HG03103 (cell line): ENCODE results near the gene MEIS3.

Source experiments
- ATAC-seq: cut with Tn5 transposase; IDR thresholded peaks from one replicate; pipeline ENCODE4 v1.9.1; 2021; ENCODE audit warnings: low read depth; ENCODE audit not compliant: unreplicated experiment

The MEIS3 gene

DNA sequence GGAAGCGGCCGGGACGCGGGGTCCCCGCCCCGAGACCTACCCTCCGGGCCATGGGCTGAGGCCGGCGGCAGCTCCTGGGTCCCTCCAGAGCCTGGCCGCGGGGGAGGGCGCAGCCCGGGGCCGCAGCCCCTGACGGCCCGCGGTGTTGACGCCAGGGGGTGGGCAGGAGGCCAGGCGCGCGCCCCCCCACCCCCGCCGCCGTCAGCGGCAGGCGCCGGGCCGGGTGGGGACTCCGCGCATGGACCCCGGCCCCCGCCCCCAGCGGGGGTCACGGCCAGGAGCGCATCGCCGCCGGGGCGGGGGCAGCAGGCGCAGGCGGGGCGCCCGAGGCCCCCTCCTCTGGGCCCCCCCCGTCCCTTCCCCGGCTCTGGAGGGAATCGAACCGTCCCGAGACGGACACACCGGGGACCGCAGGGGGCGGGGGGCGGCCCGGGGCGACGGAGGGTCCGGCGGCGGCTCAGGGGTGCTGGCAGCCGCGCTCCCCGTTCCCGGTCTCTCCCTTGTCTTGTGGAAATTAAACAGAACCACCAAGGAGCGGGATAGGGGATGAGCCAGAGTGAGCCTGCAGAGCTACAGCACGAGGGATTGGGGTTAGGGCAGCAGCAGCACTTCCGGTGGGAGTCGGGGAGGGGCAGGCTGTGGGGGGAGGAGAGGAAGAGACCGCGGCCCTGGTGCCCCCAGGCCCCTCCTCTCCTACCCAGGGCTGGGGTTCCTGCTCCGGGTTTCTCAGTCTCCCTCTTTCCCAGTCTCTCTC is at the start of gene MEIS3:
TSS of gene MEIS3 (minus strand) at position 498 of the 754 bp plus-strand sequence. CDS start at position 52, 446 bp downstream.
- no peak for ATAC-seq

DNA sequence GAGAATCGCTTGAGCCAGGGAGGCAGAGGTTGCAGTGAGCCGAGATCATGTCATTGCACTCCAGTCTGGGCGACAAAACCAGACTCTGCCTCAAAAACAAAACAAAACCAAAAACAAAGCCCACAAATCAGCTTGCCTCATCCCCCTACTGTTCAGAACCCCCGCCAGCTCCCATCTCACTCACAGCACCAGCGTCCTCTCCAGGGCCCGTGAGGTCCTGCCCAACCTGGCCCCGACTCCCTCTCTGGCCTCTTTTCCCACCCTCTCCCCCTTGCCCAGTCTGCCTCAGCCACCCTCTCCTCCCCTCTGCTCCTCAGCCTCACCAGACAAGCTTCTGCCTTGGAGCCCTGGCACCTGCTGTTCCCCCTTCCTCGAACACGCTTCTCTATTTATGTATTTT is 48.6 kb upstream of the MEIS3 start:
- no peak for ATAC-seq

DNA sequence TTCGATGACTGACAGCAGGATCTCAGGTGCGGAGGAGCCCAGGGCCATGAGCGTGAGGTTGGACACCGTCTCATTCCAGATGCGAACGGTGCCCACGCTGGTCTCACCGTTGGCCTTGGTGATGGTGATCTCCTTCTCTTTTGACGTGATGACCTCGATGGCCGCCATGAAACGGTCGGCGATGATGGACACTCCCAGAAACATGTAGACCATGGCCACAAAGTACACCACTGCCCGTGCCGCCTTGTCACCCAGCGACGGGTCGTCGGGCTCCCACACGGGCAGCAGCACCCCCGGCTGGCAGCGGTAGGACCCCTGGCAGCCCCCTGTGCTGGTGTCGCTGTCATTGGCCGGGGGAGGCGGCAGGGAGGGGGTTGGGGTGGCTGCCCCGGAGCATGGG is 46.6 kb upstream of the MEIS3 start:
- ATAC-seq: no peak

DNA sequence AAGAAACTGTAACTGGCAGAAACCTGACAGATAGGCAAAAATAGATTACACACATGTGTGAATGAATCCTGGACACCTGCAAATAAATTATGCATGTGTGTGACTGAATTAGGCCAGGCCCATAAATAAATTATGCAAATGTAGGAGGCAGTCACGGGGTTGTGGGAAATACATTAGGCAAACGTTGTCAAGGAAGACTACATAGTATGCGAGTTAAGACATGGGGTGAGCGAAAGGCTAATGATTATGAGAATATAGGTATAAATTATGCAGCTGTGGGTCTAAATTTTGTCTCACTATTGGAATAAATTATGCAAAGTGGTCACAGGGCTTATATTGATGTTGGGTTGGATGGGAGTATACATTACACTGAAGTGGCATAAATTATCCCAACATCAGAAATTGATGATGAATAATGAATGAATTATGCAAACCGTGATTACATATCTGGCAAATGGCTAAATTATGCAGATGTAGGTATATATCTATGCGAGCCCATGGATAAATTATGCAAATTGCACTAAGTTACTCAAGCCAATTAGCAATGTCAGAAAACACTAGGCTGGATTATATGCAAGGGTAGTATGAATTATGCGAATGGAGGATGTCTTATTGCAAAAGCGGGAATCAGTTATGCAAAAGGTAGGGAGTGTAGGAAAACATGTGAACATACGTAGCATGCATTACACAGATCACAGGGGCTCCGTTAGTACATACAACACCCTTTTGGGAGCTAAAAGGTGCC is 45.5 kb upstream of the MEIS3 start:
- no peak for ATAC-seq

DNA sequence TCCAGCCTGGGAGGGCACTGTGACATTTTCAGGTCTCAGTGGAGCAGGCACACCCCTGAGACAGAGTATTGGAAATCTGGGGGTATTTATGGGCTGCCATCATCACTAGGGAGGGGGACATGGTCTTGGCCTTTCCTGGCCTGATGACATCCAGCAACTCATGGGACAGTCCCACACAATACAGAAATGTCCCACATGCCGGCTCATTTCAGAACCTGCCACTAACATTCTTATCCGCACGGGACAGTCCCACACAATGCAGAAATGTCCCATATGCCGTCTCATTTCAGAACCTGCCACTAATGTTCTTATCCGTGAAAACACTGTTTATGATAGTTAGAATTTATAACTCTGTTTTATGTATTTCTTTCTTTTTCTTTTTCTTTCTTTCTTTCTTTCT is 42.5 kb upstream of the MEIS3 start:
- ATAC-seq: no peak

DNA sequence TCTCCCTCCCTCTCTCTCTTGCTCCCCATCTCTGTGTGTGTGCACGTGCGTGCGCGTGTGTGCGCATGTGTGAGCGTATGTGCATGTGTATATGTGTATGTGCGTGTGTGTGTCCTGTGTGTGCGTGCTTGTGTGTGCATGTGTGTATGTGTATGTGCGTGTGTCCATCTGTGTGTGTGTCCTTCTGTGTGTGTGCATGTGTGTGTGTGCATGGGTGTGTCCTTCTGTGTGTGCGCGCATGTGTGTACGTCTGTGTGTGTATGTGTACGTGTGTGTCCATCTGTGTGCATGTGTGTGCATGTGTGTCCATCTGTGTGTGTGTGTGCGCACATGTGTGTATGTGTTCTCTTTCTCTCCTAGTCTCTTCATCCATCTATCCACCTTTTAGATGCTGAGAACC is 40.1 kb upstream of the MEIS3 start:
- no peak for ATAC-seq

DNA sequence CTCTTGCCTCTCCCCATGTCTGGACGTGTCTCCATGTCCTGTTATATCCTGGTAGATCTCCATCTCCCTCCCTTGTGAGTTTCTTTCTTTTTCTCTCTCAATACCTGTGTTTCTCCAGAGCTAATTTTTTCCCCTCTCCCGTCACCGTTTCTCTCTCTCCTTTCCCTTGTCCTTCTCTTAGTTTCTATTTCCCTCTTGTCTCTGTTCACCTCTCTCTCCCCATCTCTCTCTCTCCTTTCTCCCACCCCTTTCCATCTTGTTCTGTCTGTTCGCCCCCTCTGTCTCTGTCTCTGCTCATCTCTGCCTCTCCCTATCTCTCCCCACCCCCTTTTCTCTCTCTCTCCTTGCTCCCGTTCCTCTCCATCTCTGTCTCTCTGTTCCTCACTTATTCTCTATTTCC is 39.3 kb upstream of the MEIS3 start:
- ATAC-seq: no peak

DNA sequence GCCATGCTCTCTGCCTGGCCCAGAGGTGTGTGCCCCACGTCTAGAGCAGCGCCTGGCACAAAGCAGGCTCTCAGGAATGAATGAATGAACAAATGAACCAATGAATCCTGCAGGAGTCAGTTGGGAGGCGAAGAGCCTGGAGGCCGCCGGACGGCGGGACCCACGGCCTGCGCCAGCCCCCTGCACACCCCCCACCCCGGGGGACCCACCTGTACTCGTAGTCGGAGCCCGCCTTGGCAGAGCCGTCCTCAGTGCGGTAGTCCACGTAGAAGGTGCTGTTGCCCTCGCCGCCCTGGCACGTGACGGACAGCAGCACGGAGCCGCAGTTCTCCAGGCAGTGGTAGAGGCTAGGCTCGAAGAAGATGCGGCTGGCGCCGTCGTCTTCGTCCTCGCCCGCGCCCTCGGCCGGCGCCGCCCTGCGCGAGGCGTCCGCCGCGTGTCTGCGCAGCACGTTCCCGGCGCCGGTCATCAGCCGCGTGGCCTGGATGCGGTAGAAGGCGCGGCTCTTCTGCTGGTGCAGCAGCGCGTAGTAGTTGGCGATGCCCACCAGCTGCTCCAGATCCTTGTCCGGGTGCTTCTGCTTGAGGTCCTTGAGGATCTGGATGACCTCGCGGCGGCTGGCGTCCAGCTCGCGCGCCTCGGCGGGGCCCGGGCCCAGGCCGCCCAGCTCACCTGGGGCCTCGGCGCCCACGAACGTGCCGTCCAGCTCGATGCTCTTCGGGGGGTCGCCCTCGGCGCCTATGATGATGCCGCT is 37.6 kb upstream of the MEIS3 start:
- no peak for ATAC-seq

DNA sequence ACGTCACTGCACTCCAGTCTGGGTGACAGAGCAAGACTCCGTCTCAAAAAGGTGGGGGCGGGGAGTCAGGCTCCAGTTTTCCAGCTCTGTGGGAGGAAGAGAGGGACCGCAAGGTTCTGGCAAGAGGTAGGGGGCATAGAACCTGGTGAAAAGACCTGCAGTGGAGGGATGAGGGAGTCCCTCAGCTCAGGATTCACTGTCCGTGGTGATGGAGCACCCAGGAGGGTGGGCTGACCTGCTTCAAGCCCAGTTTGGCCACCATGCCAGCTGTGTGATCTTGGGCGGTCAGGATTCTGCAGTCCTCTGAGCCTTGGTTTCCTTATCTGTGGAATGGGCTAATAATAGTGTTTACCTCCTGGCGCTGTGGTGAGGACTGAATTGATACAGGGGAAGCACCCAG is 31.2 kb upstream of the MEIS3 start:
- ATAC-seq: no peak

DNA sequence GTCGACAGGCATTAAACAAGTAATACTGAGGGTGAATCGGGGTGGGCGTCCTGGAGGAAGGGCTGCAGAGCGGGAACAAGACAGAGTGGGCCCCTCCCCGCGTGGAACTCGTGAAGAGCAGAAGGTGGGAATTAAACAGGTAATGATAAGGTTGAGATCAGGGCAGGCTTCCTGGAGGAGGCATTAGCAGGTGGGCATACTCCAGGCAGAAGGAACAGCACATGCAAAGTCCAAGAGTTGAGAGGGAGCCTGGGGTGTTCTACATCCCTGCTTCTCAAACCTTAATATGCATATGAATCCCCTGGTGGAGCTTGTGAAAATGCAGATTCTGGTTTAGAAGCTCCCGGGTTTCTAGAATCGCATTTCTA is 29.0 kb upstream of the MEIS3 start:
- no peak for ATAC-seq

DNA sequence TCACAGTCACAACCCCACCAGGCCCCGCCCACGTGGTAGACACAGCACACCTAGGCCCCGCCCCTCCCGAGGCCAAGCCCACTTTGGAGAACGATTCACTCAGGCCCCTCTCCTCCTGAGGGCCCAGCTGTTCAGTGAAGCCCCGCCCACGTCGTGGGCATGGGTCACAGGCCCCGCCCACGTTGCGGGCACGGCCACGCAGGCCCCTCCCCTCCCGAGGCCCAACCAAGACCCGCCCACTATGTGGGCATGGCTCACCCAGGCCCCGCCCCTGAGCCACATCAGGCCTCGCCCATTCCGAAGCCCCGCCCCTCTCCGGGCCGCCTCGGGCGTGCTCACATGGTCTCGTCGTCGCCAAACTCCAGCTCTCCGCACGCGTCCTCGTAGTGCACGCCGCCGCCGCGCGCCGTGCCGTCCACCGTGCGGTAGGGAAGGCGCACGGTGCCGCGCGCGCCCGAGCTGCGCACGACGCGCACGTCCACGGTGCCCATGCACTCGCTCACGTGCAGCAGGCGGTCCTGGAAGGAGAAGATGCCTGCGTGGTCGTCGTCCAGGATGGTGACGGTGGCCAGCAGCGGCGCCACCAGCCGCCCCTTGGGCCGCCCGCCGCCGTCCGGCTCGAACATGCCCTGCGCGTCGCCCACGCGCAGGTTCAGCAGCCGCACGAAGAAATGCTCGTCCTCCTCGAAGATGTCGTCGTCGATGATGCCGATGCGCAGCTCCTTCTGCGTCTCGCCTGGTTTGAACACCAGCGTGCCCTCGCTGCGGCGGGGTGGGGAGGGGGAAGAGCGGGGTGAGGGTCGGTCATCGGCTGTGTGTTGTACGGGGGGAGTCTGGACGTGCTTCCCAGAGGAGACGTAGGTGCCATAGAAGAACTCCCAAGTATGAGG is 28.4 kb upstream of the MEIS3 start:
- ATAC-seq: no peak

DNA sequence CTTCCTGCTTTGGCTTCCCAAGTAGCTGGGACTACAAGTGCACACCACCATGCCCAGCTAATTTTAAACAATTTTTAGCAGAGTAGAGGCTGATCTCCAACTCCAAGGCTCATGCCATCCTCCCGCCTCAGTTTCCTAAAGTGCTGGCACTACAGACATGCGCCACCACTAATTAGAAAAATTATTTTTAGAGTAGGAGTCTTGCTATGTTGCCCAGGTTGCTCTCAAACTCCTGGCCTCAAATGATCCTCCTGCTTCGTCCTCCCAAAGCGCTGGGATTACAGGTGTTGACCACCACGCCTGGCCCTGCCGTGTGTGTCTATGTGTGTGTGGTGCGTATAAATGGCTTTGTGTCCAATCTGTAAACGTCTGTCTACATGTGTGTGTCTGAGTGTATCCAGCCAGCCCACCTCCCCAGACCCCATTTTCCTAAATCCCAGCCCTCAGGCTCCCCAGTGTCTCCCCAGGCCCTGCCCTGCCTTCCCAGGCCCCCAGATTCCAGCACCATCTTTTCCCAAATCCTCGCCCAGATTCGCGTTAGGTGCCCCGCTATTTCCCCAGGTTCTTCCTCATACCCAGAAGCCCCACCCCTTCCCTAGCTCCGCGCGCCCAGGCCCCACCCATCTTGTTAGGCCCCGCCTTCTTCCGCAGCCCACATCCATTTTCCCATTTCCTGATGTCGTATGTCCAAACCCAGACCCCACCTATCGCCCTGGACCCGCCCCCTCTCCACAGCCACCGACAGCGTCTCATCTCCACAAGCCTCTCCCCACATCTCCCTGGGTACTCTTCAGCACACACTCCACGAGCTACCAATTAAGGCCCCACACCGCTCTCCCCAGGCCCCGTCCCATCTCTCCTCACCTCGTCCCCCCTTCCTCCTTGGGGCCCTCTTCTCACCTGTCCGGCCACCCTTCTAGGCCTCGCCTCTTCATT is 27.5 kb upstream of the MEIS3 start:
- ATAC-seq: no peak

DNA sequence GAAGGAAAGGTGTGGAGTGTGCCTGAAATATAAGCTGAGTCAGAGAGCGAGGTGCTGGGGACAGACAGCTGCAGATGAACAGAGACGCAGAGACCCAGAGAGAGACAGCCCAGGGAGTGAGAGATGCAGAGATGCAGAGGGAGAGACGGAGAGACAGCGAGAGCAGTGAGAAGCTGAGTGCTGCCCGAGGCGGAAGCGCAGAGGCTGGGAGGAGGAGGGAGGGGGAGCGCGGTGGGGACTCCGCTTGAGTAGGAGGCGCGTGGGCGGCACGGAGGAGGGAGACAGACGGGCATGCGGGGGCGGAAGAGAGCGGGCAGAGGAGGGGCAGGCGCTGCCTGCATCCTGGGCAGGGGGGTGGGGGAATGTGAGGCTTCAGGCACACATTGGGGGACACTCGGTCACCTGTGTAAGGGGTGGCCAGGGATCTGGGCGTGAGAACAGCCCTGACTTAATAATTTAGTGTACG is 26.6 kb upstream of the MEIS3 start:
- no peak for ATAC-seq

DNA sequence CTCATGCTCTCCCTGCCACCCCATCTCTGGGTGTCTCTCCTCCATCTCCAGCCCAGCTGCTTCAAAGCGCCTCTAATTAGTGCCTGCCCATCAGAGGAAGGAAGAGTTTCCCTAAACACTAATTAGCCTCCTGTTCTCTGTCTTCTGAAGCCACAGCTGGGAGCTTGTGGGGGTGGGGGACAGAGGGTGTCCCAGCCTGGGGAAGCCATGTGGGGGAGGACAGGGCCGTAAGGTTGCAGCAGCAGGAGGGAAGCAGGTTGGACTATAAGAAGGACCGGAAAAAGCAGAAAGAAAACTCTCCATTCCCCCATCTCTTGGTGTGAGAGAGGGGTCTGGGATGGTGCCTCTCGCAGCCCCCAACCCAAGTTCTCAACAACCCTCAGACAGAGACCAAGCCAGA is 26.2 kb upstream of the MEIS3 start:
- ATAC-seq: no peak

DNA sequence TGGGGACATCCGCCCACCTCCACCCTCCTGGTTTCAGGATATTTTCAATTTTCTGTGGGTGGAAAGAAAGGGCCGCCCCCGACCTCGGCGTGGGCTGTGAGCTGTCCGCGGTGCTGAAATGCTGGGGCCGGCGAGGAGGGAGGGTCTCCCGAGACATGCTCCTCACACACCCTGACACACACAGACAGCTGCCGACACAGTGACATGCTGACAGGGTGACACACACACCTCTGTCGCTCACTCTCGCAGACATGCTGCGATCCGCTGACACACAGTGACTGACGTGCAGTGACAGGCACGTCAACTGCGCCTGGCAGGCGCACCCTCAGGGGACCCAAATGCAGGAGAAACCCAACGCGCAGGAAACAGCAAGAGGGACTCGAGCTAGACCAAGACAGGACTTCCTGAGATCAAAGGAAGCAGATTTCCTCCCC is 25.1 kb upstream of the MEIS3 start:
- no peak for ATAC-seq

DNA sequence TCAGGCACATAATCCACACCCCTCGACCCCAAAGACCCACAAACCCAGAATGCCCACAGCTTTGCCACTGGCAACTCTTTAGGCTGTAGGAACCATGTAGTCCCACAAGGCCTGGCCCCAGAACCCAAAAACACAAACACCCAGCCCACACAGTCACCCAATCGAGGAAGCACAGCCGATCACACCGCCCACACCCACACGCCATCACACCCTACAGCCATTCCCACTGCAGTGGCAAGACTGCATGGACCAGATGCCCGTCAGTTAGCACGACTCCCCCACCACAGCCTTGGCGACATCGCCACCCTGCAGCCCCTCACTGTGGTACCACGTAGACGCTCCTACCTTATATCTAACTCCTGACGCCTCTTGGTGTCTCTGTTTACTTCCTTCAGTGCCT is 24.0 kb upstream of the MEIS3 start:
- ATAC-seq: no peak

DNA sequence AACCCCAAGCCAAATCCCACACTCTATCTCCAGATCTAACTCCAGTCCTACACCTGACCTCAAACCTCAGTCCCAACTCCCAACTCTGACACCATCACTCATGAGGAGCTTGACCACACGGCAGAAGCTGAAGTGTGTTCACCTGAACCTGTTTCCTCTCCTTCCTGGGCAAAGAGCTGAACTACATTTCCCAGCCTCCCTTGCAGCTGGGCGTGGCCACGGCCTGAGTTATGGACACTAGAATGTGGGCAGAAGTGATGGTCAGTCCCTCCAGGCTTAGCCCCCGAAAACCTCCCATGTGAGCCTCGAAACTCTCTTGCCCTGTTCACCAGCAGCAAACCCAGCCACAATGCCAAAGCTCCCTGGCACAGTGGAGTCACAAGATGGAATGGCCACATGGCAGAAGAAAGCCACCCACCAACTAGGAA is 19.5 kb upstream of the MEIS3 start:
- no peak for ATAC-seq

DNA sequence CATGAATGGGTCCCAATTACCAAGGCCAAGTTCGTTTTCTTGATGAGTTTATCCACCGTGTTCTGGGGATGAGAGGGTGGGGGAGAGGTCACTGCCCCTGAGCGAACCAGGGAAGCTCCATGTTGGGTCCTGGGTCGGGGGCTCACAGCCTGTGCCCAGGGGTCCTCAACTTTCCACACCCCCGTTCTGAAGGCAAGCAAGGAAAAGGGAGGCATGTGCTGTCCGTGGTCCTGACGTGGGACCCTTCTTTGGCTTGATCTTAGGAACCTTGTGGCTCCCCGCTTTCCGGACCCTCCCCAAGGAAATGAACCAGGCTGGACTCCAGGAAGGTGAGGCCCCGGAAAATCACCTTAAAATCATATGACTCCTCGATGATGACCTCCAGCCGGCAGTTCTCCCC is 18.2 kb upstream of the MEIS3 start:
- ATAC-seq: no peak

DNA sequence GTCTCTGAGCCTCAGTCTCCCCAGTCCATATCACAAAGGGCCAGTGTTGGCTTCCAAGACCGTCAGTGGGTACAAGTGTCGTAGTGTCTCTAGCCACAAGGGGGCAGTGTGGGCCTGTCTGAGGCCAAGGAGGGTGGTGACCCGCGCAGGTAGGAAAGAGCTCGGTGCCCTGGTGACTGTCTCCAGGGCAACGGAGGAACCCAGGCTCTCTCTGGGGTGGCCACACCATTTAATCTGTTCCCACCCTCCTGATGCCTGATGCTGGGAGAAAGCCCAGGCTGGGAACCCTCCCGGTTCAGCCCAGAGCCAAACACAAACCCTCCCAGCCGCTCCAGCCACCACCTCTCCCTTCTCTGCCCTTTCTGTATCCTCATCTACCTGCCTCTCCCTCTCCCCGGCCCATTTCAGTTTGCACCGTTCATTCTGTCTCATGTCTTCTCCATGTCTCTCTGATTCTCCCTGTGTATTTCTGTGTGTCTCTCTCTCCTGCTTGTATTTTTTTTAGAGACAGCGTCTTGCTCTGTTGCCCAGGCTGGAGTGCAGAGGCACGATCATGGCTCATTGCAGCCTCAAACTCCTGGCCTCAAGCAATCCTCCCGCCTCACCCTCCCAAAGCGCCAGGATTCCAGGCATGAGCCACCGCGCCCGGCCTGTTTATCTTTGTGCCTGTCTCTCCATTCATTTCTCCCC is 17.5 kb upstream of the MEIS3 start:
- ATAC-seq: no peak
